Fibroblast of mammary gland (primary cell): ENCODE data around the gene LARP1.
"Not testable (repeated sequence)": the region's sequence is repeated elsewhere in the genome, so short reads cannot be mapped to it uniquely, and the experiment has no call there.

Experiments
- DNase-seq: peaks from one replicate; pipeline ENCODE4 v3.0.0-alpha.2; 2010; ENCODE audit warnings: low read depth
- H3K4me3 ChIP-seq: 2 replicates; pipeline ENCODE4 v1.5.1; 2011; ENCODE audit warnings: low read depth, mild to moderate bottlenecking, low read length, moderate library complexity; ENCODE audit not compliant: control insufficient read depth
- TF ChIP-seq, protein P1 (sequence below): conservative IDR thresholded peaks from 2 replicates; pipeline ENCODE4 v1.5.1; 2011; ENCODE audit warnings: low read depth, low read length, inconsistent platforms; ENCODE audit not compliant: control insufficient read depth, insufficient read depth

Gene LARP1

DNA sequence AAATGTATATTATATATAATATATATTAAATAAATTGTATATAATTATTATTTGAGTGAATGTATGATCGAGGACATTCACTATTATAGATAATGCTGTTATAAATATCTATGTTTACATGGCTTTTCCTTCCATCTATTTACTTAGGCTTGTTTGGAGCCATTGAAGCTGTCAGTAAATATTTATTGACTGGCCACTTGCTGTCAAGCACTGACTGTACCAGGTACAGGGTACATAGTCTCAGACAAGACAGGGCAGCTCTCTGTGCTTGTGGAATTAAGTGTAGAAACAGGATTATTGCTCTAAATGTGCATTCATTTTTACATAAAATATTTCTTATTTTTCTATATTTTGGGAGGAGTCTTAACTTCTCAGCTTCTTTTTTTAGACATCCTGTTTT is 78.9 kb downstream of the LARP1 start:
- no peak overlapping the region for H3K4me3 ChIP-seq
- TF ChIP-seq, protein P1, sequence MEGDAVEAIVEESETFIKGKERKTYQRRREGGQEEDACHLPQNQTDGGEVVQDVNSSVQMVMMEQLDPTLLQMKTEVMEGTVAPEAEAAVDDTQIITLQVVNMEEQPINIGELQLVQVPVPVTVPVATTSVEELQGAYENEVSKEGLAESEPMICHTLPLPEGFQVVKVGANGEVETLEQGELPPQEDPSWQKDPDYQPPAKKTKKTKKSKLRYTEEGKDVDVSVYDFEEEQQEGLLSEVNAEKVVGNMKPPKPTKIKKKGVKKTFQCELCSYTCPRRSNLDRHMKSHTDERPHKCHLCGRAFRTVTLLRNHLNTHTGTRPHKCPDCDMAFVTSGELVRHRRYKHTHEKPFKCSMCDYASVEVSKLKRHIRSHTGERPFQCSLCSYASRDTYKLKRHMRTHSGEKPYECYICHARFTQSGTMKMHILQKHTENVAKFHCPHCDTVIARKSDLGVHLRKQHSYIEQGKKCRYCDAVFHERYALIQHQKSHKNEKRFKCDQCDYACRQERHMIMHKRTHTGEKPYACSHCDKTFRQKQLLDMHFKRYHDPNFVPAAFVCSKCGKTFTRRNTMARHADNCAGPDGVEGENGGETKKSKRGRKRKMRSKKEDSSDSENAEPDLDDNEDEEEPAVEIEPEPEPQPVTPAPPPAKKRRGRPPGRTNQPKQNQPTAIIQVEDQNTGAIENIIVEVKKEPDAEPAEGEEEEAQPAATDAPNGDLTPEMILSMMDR, result no peak
- no peak for DNase-seq

DNA sequence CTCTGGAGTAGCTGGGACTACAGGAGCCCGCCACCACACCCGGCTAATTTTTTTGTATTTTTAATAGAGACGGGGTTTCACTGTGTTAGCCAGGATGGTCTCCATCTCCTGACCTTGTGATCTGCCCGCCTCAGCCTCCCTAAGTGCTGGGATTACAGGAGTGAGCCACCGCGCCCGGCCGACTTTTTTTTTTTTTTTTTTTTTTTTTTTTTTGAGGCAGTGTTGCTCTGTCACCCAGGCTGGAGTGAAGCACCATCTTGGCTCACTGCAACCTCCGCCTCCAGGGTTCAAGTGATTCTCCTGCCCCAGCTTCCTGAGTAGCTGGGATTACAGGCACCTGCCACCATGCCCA is 80.5 kb downstream of the LARP1 start:
- not testable (repeated sequence) for DNase-seq, H3K4me3 ChIP-seq

- TF ChIP-seq, protein P1, result no peak
- no peak overlapping the region for H3K4me3 ChIP-seq
- DNase-seq, result no peak
These were observed 81.0 kb downstream of the LARP1 start for GRCh38 chr5:154836225-154836624.

DNA sequence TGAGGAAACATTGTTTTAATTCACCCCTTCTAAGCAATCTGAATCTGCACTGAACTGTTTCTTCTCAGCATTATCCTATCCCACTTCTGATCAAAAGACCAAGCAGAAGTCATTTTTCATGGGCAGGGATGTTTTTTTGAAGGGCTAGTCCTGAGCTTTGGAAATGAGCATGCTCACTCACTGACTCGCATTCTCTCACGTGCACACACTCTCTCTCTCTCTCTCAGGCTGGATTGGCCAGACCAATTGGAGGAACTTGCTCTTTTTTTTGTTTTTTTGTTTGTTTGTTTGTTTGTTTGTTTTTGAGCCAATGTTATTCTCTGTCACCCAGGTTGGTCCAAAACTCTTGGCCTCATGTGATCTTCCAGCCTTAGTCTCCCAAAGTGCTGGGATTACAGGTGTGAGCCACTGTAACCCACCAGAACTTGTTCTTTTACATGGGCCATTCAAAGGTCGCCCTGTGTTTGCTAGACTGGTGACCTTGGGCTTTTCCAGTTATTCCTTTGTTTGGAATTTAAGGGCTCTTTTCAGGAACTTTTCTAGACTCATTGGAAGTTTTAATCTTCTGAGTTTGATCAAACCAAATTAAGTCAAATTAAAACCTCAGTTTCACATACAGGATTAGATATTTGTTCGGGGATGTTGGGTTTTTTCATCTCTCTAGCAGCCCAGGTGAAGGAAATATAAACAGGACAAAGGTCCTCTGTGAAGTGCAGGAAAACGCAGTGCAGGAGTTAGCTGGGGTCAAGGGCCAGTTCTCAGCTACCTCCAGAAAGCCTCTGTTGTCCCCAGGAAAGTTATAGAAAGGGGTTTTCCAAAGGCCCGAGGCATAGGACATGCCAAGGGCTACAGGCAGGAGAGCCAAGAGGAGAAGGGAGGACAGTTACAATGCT is 82.1 kb downstream of the LARP1 start:
- TF ChIP-seq, protein P1, result no peak
- H3K4me3 ChIP-seq, result no peak overlapping the region
- DNase-seq, result no peak

DNA sequence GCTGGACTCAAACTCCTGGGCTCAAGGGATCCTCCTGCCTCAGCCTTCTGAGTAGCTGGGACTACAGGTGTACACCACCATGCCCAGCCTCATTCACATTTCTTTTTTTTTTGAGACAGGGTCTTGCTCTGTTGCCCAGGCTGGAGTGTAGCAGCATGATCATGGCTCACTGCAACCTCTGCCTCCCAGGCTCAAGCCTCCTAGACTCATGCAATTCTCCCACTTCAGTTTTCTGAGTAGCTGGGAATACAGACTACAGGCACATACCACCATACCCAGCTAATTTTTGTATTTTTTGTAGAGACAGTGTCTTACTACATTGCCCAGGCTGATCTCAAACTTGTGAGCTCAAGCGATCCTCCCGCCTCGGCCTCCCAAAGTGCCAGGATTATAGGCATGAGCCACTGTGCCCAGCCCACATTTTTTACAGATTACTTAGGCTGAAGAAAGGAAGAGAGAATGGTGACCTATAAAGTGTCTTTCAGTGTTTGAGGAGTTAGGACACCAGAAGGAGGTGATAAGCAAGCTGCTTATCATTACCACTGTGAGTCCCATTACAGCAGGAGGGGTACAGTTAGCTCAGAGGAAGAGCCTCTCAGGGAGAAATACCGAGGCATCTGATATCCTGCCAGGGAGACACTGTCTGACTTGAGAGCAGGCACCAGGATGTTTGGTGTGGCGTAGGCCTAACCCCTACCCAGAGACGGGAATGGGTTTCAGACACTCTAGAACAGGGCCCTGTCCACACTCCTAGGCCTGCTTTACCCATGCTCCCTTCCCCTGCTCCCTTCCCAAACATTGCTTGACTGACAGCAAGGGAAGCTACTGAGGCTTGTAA is 85.5 kb downstream of the LARP1 start:
- TF ChIP-seq, protein P1, result no peak
- DNase-seq, result no peak
- no peak overlapping the region for H3K4me3 ChIP-seq

DNA sequence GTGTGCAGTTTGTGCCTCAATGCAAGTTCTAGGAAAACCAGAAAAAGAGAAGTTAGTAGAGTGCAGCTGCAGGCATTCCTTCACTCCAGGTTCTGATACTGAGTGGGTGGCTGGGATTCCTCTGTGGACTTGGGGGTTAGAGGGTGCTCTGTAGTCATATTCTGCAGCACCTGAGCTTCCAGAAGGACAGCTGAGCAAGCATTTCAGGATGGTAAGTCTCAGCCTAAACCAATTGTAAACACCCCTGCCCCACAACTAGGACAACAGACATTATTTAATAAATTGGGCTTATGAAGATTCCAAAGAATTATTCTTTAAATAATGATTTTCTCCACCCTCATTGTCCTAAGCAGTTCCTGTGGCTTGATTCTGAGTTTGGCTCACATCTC is 86.1 kb downstream of the LARP1 start:
- TF ChIP-seq, protein P1, result no peak
- no peak overlapping the region for H3K4me3 ChIP-seq
- no peak for DNase-seq

DNA sequence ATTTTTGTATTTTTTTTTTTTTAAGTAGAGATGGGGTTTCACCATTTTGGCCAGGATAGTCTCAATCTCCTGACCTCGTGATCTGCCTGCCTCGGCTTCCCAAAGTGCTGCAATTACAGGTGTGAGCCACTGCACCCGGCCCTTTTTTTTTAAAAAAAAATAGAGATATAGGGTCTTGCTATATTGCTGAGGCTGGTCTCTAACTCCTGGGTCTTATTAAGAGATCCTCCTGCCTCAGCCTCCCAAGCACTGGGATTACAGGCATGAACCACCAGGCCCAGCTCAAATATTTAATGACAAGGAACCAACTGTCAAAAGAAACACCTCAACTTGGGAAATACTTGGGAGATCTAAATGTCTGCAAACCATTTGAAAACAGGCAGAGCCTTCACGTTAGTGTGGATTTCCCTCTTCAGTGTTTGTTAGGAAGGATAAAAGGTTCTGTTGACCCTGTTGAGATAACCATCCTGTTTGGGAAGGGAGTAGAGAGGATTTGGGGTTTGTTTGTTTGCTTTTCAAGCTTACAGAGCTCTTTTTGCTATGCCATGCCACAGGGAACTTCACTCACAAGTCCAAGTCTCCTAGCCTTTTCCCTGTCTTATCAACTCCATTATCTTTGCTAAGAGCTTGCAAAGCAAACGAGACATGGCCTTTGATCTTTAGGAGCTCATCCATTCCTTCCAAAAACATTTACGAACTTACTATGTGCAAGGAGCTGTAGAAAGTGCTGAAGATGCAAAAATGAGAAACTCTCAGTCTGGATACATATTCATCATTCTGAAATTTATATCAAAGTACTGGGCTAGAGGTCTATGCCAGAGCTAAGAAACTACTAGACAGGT is 87.7 kb downstream of the LARP1 start:
- no peak for DNase-seq
- TF ChIP-seq, protein P1, result no peak
- H3K4me3 ChIP-seq, result no peak overlapping the region
